Activated CD8-positive, alpha-beta memory T cell treated with anti-CD3 and anti-CD28 coated beads, Interleukin-2, amount 10 ng/mL, durations not matched to agents 7 days and 5 days (primary cell): Measurements from ENCODE around the gene KIF16B. TPM values are rescaled to one million over a fixed set of nuclear protein-coding genes. Genes with fewer than 3 reads are reported as not detected.

Experiments used
- ATAC-seq: fragments of 150-1000 bp; cut with Tn5 transposase; one replicate; pipeline ENCODE4 v1.10.0; 2021; ENCODE audit warnings: moderate library complexity
- CTCF ChIA-PET: fragments of 350-600 bp; sonication (Branson Sonifier 250); formaldehyde crosslinking; loops from one replicate; lab custom pipeline; 2021; ENCODE audit warnings: antibody characterized with exemption; lab: Charles Lee
- DNase-seq: peaks from one replicate; pipeline ENCODE4 v3.0.0-alpha.2; 2020
- H3K27ac Mint-ChIP-seq: one replicate; pipeline ENCODE4 v1.8.0; 2021; ENCODE audit warnings: mild to moderate bottlenecking, mixed read lengths
- H3K27me3 Mint-ChIP-seq: one replicate; pipeline ENCODE4 v1.8.0; 2021; ENCODE audit warnings: mixed read lengths
- H3K36me3 Mint-ChIP-seq: one replicate; pipeline ENCODE4 v1.8.0; 2021; ENCODE audit warnings: mild to moderate bottlenecking, mixed read lengths
- H3K4me1 Mint-ChIP-seq: one replicate; pipeline ENCODE4 v1.8.0; 2021; ENCODE audit warnings: mixed read lengths
- H3K4me3 Mint-ChIP-seq: one replicate; pipeline ENCODE4 v1.8.0; 2021; ENCODE audit warnings: mild to moderate bottlenecking, moderate library complexity, mixed read lengths
- H3K9me3 Mint-ChIP-seq: one replicate; pipeline ENCODE4 v1.8.0; 2022; ENCODE audit warnings: low read depth, mixed read lengths
- total RNA-seq, 2 experiments: library from RNA; stranded (reverse); gene quantifications; one replicate each; pipeline ENCODE4 v1.2.3, GENCODE V29; 2021

KIF16B gene
- total RNA-seq, 2 experiments from 2014 or later, result 3.0 to 4.1 TPM

DNA sequence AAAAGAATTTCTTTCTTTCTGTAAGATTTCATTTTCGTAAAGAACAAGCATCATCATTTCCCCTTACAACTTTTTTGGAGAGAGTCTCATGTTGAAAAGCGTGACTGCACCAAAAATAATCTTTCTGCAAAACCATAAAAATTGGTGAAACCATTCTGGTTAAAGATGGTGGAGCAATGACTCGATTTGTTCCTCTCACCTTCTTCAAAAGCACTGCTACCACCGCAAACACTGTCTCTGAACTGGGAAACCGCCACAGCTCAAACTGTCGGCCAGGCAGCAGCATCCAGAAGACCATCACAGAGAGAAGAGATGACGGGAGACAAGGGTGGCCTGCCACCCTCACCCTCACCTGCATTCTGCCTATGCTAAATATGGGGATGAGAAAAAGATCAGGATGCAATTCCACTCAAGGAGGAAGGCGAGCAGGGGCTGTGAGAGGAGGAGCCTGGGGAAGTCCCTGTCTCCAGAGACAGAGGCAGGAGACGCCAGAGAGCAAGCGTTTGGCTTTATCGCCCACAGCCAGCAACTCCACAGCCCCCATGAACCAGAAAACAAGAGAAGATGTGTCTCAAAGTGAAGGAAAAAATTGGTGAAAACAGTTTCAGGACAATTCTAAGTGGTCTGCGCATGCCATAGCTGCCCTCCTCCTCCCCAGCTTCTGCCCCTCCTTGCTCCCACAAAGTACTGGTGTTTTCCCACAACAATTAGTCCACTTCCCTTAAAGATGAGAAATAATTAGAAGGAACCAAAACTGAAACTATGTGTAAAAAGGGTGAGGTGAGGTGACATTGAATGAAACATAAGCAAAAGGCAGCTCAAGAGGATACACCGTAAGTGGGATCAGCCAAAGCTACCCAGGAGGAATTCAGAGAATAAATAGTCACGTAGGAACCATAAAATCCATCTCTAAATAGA lies 255.5 kb downstream of the KIF16B start:
- ATAC-seq (no peak), DNase-seq (no peak)
- Mint-ChIP-seq H3K36me3 (no peaks in the 10 kb centered on the region), H3K4me3 (no peak overlapping the region), H3K4me1 (no peaks in the 10 kb centered on the region), H3K27ac (no peak overlapping the region), H3K9me3 (no peaks in the 10 kb centered on the region), H3K27me3 (no peaks in the 10 kb centered on the region)
- CTCF ChIA-PET, result no interaction called here

DNA sequence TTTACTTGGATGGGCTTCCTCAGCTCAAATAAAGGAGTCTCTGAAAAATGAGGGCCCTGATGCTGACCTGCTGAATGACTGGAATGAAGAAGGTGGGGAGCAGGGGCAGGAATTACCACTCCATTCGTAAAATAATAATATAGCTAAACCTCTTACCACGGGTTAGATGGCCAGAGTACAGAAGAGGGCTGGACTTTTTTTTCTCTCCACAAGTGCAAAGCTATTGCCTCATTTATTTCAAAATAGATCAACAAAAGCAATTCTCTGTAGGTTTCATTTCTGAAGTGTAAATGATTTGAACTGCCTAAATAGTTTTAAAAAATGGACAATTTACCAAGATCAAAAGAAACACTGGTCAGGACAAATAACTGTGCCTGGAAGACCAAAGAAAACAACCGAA lies 256.7 kb downstream of the KIF16B start:
- Mint-ChIP-seq H3K36me3 (no peaks in the 10 kb centered on the region), H3K27ac (no peak overlapping the region), H3K4me3 (no peak overlapping the region), H3K4me1 (no peaks in the 10 kb centered on the region), H3K27me3 (no peaks in the 10 kb centered on the region), H3K9me3 (no peaks in the 10 kb centered on the region)
- CTCF ChIA-PET, result no interaction called here
- DNase-seq (no peak), ATAC-seq (no peak)

GRCh38 chr20:16314748-16315159 lies 258.5 kb downstream of the KIF16B start:
- Mint-ChIP-seq H3K9me3 (no peaks in the 10 kb centered on the region), H3K27me3 (no peaks in the 10 kb centered on the region), H3K36me3 (peaks cover 1% of the 10 kb centered on the region), H3K27ac (no peak overlapping the region), H3K4me3 (no peak overlapping the region), H3K4me1 (no peaks in the 10 kb centered on the region)
- ATAC-seq (no peak), DNase-seq (no peak)
- CTCF ChIA-PET, result no interaction called here

DNA sequence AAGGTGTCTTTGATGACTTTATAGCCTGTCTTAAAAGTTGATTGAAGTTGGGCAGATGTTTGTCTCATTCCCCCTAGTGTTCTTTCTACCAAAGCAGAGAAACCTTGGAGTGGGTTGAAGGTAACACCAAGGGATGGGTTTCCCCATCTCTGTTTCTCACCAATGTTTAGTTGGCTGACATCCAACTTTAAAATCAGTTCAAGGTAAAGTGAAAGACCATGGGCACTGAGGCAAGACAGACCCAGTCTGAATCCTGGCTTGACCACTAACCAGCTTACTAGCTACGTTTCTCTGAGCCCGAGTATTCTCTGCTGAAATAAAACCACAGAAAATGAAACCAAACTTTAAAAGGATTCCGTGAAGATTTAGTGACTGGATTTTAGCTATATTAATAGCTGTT lies 258.9 kb downstream of the KIF16B start:
- no peaks in the 10 kb centered on the region for H3K27me3 Mint-ChIP-seq
- no peak overlapping the region for H3K27ac Mint-ChIP-seq
- H3K4me1 Mint-ChIP-seq, result no peaks in the 10 kb centered on the region
- DNase-seq (no peak), ATAC-seq (no peak)
- CTCF ChIA-PET, result no interaction called here
- peaks cover 1% of the 10 kb centered on the region for H3K36me3 Mint-ChIP-seq
- no peaks in the 10 kb centered on the region for H3K9me3 Mint-ChIP-seq
- no peak overlapping the region for H3K4me3 Mint-ChIP-seq

DNA sequence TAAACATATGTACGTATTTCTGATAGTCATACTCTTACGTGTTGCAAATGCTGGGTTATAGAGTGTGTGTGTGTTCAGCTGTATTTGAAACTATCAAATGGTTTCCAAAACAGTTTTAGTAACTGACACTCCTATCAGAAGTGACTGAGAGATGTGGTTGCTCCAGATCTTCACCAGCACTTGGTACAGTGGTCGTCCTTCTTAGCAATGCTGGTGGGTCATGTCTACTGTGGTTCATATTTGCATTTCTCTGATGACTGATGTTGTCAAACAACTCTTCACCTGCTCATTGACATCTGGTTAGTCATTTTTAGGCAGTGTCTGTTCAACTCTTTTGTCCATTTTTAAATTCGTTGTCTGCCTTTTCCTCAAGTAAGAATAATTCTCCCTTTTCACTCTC lies 259.3 kb downstream of the KIF16B start:
- CTCF ChIA-PET, result no interaction called here
- Mint-ChIP-seq H3K27ac (no peak overlapping the region), H3K27me3 (no peaks in the 10 kb centered on the region), H3K9me3 (no peaks in the 10 kb centered on the region), H3K36me3 (peaks cover 1% of the 10 kb centered on the region), H3K4me1 (no peaks in the 10 kb centered on the region), H3K4me3 (no peak overlapping the region)
- DNase-seq, result no peak
- no peak for ATAC-seq

DNA sequence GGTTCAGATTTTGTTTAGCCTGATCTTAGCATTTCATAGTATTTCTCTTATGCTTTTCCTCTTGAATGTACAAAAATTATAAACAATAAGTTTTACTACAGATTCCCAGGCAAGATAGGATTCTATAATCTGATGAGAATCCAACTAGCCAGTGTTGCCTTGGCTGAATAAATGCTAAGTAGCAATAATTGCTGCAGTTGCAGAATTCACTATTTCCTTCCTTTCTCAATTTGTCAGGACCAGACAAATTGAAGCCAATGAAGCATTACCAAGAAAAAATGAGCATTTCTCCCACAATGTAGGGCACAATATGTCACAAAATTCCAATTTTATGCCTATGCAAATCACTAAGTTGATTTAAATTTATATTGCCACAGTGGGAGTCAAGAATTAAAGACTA lies 260.2 kb downstream of the KIF16B start:
- CTCF ChIA-PET, result no interaction called here
- ATAC-seq (no peak), DNase-seq (no peak)
- Mint-ChIP-seq H3K27me3 (no peaks in the 10 kb centered on the region), H3K27ac (no peak overlapping the region), H3K4me3 (no peak overlapping the region), H3K36me3 (peaks cover 1% of the 10 kb centered on the region), H3K4me1 (no peaks in the 10 kb centered on the region), H3K9me3 (no peaks in the 10 kb centered on the region)

- no peak overlapping the region for H3K4me3 Mint-ChIP-seq
- DNase-seq, result no peak
- H3K9me3 Mint-ChIP-seq, result no peaks in the 10 kb centered on the region
- peaks cover 1% of the 10 kb centered on the region for H3K36me3 Mint-ChIP-seq
- H3K27ac Mint-ChIP-seq, result no peak overlapping the region
- no peaks in the 10 kb centered on the region for H3K27me3 Mint-ChIP-seq
- no peak for ATAC-seq
- CTCF ChIA-PET, result no interaction called here
- H3K4me1 Mint-ChIP-seq, result no peaks in the 10 kb centered on the region
Measured at GRCh38 chr20:16311756-16312155, 261.5 kb downstream of the KIF16B start.

DNA sequence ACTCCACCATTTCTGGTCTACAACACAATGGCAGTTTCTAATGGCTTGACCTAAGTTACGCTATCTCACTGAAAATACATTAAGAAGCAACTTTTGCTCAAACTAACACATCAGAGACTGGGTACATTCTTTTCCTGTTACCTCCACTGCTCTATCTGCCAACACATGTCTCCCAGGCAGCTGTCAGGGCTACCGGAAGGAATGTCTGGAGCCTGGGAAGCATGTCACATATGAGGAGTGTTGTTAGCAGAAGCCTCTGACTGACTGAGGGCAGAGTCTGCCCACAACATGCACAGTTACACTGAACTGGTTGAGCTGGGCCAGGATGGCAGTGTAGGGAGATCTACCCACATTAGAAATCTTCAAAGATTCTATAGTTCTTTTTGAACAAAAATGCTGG lies 264.5 kb downstream of the KIF16B start:
- Mint-ChIP-seq H3K4me1 (no peaks in the 10 kb centered on the region), H3K27ac (no peak overlapping the region), H3K9me3 (peaks cover 3% of the 10 kb centered on the region), H3K36me3 (peaks cover 1% of the 10 kb centered on the region), H3K4me3 (no peak overlapping the region), H3K27me3 (no peaks in the 10 kb centered on the region)
- CTCF ChIA-PET, result no interaction called here
- DNase-seq (no peak), ATAC-seq (no peak)

DNA sequence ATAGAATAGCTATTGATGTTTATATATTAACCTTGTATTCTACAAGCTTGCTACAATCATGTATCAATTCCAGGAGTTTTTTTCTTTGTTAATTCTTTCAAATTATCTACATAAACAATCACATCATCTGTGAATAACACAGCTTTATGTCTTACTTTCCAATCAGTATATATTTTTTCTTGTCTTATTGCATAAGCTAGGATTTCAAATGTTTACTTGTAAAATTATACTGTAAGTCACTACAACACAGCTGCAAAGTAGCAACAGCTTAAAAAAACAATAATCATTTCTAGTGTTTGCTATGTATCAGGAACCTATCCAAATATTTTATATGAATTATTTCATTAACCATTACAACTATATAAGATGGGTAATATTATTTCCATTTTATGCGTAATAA lies 270.4 kb downstream of the KIF16B start:
- CTCF ChIA-PET, result no interaction called here
- Mint-ChIP-seq H3K4me1 (no peaks in the 10 kb centered on the region), H3K36me3 (no peaks in the 10 kb centered on the region), H3K4me3 (no peak overlapping the region), H3K9me3 (peaks cover 11% of the 10 kb centered on the region), H3K27ac (no peak overlapping the region), H3K27me3 (no peaks in the 10 kb centered on the region)
- DNase-seq (no peak), ATAC-seq (no peak)

DNA sequence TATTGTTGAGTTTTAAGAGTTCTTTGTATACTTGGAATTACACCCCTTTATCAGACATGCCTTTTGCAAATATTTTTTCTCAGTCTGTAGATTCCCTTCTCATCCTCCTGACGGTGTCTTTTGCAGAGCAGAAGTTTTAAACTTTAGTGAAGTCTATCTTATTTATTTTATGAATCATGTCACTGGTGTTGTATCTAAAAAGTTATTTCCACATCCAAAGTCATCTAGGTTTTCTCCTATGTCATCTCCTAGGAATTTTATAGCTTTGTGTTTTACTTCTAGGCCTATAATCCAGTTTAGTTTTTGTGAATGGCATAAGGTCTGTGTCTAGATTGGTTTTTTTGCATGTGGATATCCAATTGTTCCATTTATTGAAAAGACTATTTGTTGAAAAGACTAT lies 271.3 kb downstream of the KIF16B start:
- no peaks in the 10 kb centered on the region for H3K27me3 Mint-ChIP-seq
- no peak overlapping the region for H3K27ac Mint-ChIP-seq
- DNase-seq, result no peak
- H3K4me1 Mint-ChIP-seq, result no peaks in the 10 kb centered on the region
- peaks cover 11% of the 10 kb centered on the region for H3K9me3 Mint-ChIP-seq
- H3K36me3 Mint-ChIP-seq, result no peaks in the 10 kb centered on the region
- CTCF ChIA-PET, result no interaction called here
- no peak overlapping the region for H3K4me3 Mint-ChIP-seq
- ATAC-seq, result no peak

DNA sequence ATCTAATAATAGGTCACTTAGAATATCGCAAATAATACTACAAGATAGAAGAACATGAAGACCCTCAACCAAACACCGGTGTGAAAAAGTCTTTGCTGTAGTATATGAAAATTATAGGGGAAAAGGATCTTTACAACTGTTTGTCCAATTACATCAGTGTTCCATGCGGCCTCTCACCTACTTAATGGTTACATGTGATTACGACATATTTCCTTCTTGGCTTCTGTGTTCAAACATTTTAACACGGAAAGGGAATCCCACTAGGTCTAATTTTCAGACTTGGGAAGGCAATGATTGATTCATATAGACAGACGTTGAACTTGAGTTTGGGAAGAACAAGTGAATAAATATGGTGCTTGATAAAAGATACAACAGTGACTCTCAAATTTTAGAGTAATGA lies 273.4 kb downstream of the KIF16B start:
- no peaks in the 10 kb centered on the region for H3K36me3 Mint-ChIP-seq
- no peaks in the 10 kb centered on the region for H3K27me3 Mint-ChIP-seq
- no peak overlapping the region for H3K27ac Mint-ChIP-seq
- DNase-seq (no peak), ATAC-seq (no peak)
- CTCF ChIA-PET, result no interaction called here
- H3K9me3 Mint-ChIP-seq, result peaks cover 8% of the 10 kb centered on the region
- H3K4me1 Mint-ChIP-seq, result no peaks in the 10 kb centered on the region
- H3K4me3 Mint-ChIP-seq, result no peak overlapping the region

DNA sequence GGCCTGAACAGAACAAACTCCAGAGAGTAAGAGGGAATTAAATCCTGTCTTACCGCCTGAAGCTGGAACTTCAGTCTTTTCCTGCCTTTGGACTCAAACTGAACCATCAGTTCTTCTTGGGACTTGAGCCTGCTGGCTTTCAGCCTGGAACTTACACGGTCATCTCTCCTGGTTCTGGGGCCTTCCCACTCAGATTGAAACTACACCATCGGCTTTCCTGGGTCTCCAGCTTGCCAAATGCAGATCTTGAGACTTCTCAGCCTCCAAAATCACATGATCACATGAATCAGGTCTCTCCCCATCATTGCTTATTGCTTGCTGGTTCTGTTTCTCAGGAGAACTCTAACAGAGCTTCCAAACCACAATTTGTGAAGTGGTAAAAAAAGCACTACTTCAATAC lies 276.3 kb downstream of the KIF16B start:
- ATAC-seq, result no peak
- Mint-ChIP-seq H3K4me3 (no peak overlapping the region), H3K4me1 (no peaks in the 10 kb centered on the region), H3K27ac (no peak overlapping the region), H3K27me3 (no peaks in the 10 kb centered on the region), H3K9me3 (peaks cover 2% of the 10 kb centered on the region), H3K36me3 (no peaks in the 10 kb centered on the region)
- DNase-seq, result no peak
- CTCF ChIA-PET, result no interaction called here

- Mint-ChIP-seq H3K27me3 (no peaks in the 10 kb centered on the region), H3K36me3 (no peaks in the 10 kb centered on the region), H3K27ac (no peak overlapping the region), H3K9me3 (no peaks in the 10 kb centered on the region), H3K4me3 (no peak overlapping the region), H3K4me1 (no peaks in the 10 kb centered on the region)
- DNase-seq, result no peak
- CTCF ChIA-PET, result no interaction called here
- ATAC-seq, result no peak
Measured at GRCh38 chr20:16295534-16295933, 277.7 kb downstream of the KIF16B start.

GRCh38 chr20:16293590-16293989 lies 279.7 kb downstream of the KIF16B start:
- Mint-ChIP-seq H3K9me3 (no peaks in the 10 kb centered on the region), H3K36me3 (no peaks in the 10 kb centered on the region), H3K27me3 (no peaks in the 10 kb centered on the region), H3K4me1 (no peaks in the 10 kb centered on the region), H3K4me3 (no peak overlapping the region), H3K27ac (no peak overlapping the region)
- ATAC-seq (no peak), DNase-seq (no peak)
- CTCF ChIA-PET, result no interaction called here
